ENCODE measurements around the gene ZBTB7C. TPM values are rescaled to one million over a fixed set of nuclear protein-coding genes. Genes with fewer than 3 reads are reported as not detected.

The ZBTB7C gene
- total RNA-seq, 1 donor from 2014 or later, result 0.57 TPM

DNA sequence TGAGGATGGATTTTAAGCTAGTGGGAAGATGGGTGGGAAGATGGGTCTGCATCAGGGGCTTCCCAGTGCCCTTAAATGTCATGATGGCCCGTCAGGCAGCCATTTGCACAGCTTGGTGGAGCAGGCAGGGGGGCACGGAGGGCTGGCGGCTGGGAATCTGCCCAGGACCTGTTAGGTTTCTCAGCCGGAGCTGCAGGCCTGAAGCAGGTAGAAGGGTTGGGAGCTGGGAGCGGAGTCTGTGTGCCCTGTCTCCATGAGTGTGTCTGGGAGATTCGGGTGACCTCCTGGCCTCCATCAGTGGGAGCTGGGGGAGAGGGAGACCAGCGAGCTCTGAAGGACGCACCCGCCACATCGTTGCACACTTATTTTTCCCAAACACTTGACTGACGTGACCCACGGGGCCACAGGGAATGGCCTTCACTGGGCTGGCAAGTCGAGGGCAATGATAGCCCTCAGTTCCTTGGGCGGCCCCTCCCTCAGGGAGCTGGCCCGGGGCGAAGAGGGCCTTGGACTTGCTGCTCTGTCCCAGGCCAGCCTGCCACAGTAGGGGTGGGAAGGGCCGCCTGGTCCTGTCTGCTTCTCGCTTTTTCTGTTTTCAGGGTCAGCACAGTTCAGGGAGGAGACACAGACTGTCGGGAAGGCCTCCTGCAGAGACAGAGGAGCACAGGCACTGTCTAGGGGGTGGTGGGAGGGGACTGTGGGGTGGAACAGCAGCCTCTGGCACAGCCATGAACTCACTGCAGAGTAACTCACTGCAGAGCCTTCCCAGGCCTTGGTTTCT is 236.8 kb downstream of the ZBTB7C start:
- H3K27me3 Mint-ChIP-seq, result peaks cover 2% of the 10 kb centered on the region
- H3K27ac Mint-ChIP-seq, result no peak overlapping the region
- peaks cover 16% of the 10 kb centered on the region for H3K4me1 Mint-ChIP-seq (ENCODE audit: low read depth)
- DNase-seq (ENCODE audit: low spot score, unreplicated experiment), result no peak
- no peak overlapping the region for H3K4me3 Mint-ChIP-seq (ENCODE audit: low read depth)
- H3K36me3 Mint-ChIP-seq (ENCODE audit: insufficient read depth), result no peaks in the 10 kb centered on the region
- H3K9me3 Mint-ChIP-seq (ENCODE audit: low read depth), result no peaks in the 10 kb centered on the region
- TF ChIP-seq, protein P1, sequence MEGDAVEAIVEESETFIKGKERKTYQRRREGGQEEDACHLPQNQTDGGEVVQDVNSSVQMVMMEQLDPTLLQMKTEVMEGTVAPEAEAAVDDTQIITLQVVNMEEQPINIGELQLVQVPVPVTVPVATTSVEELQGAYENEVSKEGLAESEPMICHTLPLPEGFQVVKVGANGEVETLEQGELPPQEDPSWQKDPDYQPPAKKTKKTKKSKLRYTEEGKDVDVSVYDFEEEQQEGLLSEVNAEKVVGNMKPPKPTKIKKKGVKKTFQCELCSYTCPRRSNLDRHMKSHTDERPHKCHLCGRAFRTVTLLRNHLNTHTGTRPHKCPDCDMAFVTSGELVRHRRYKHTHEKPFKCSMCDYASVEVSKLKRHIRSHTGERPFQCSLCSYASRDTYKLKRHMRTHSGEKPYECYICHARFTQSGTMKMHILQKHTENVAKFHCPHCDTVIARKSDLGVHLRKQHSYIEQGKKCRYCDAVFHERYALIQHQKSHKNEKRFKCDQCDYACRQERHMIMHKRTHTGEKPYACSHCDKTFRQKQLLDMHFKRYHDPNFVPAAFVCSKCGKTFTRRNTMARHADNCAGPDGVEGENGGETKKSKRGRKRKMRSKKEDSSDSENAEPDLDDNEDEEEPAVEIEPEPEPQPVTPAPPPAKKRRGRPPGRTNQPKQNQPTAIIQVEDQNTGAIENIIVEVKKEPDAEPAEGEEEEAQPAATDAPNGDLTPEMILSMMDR (IDR thresholded peaks at IDR 0.05; ENCODE audit: unreplicated experiment), result no peak

DNA sequence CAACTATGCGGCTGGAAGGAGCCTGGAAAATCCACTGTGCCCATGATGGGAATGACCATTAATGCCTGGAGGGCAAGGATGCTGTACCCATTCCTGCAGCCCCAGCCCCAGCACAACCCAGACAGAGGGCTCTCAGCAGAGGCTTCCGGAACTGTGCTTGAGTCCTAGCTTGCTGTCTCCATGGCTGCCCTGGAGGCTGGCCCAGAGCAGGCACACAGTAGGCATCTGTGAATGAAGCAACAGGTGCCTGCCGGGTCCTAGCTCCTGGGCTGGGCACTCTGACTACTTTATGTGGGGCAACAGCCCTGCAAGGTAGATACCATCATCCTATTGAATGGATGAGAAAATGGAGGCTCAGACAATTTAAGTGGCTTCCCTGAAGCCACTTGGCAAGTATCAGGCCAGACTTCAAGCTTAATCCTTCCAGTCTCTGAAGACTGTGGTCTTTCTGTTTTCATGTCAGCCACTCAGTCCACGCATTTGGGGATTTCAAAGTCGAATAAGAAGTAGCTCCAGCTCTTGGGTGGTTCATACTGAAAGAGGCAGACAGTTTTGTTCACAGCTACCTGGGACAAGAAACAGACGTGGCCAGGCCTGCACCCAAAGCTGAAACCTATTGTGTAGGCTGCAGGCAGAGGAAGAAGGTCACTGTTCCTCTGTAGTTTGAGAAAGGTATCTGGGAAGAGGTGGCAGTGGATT is 237.5 kb downstream of the ZBTB7C start:
- H3K4me3 Mint-ChIP-seq (ENCODE audit: low read depth), result no peak overlapping the region
- no peak for DNase-seq (ENCODE audit: low spot score, unreplicated experiment)
- no peaks in the 10 kb centered on the region for H3K36me3 Mint-ChIP-seq (ENCODE audit: insufficient read depth)
- no peak overlapping the region for H3K27ac Mint-ChIP-seq
- no peaks in the 10 kb centered on the region for H3K9me3 Mint-ChIP-seq (ENCODE audit: low read depth)
- peaks cover 20% of the 10 kb centered on the region for H3K4me1 Mint-ChIP-seq (ENCODE audit: low read depth)
- TF ChIP-seq, protein P1 (IDR thresholded peaks at IDR 0.05; ENCODE audit: unreplicated experiment), result no peak
- peaks cover 2% of the 10 kb centered on the region for H3K27me3 Mint-ChIP-seq

DNA sequence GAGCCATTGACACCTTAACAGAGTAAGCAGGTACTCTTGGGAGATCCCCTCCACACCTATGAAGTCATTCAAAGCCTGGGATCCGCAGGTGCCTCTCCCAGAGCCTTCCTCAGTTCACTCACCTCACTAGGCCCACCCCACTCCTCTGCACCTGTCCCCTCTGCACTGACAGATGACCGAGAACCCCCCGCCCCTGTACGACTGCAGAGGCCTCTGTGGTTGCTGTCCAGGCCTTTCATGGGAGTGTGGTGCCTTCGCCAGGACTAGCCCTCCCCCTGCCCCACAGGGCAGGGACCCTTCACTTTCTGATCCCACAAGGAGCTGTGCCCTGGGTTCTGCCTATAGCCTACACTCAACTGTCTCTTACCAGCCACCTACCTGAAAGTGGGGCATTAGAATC is 238.5 kb downstream of the ZBTB7C start:
- no peaks in the 10 kb centered on the region for H3K9me3 Mint-ChIP-seq (ENCODE audit: low read depth)
- DNase-seq (ENCODE audit: low spot score, unreplicated experiment), result no peak

DNA sequence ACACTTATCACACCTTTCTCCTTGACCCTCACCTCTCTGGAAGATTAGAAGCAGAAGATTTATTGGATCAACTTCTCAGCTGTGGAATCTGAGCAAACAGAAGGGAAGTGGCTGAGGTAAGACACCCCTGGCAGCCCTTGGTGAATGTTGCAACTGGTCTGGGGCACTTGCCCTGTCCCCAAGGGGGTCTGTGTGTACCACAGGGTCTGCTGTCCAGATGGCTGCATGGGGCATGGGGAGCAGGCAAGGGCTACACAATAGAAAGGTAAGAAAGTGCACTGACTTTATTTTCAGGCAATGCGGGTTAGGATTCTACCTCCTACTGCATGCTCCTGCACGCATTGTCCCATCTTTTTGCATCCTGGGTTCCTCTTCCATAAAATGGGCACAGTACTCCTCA is 240.3 kb downstream of the ZBTB7C start:
- TF ChIP-seq, protein P1 (IDR thresholded peaks at IDR 0.05; ENCODE audit: unreplicated experiment), result no peak
- peaks cover 20% of the 10 kb centered on the region for H3K4me1 Mint-ChIP-seq (ENCODE audit: low read depth)

More for the DNA sequence above, 238.5 kb downstream of the ZBTB7C start:
- H3K36me3 Mint-ChIP-seq (ENCODE audit: insufficient read depth), result no peaks in the 10 kb centered on the region
- H3K4me3 Mint-ChIP-seq (ENCODE audit: low read depth), result no peak overlapping the region
- TF ChIP-seq, protein P1 (IDR thresholded peaks at IDR 0.05; ENCODE audit: unreplicated experiment), result no peak
- no peak overlapping the region for H3K27ac Mint-ChIP-seq
- H3K4me1 Mint-ChIP-seq (ENCODE audit: low read depth), result peaks cover 20% of the 10 kb centered on the region
- peaks cover 2% of the 10 kb centered on the region for H3K27me3 Mint-ChIP-seq

DNA sequence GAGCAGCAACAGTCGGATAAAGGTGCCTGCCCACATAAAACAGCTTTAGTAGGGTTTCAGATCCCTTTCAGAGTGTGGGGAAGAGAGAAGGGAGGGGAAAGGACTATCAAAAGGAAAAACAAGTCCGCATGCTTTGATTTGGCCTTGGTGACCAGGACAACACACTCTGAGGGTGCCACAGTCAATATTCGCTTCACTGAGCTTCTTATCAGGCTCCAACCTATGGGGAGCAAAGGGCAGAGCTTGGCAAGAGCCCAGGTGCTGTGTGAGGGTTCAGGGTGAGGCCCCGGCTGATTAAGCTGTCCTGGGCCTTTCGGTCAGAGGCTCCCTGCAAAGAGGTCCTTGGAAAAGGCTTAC is 241.3 kb downstream of the ZBTB7C start:
- Mint-ChIP-seq H3K9me3 (ENCODE audit: low read depth) (no peaks in the 10 kb centered on the region), H3K27me3 (peaks cover 12% of the 10 kb centered on the region), H3K4me1 (ENCODE audit: low read depth) (peaks cover 20% of the 10 kb centered on the region), H3K27ac (peak overlapping the region; percentile 46), H3K36me3 (ENCODE audit: insufficient read depth) (no peaks in the 10 kb centered on the region), H3K4me3 (ENCODE audit: low read depth) (no peak overlapping the region)
- TF ChIP-seq, protein P1 (IDR thresholded peaks at IDR 0.05; ENCODE audit: unreplicated experiment), result no peak
- DNase-seq (ENCODE audit: low spot score, unreplicated experiment), result no peak

More for the DNA sequence above, 240.3 kb downstream of the ZBTB7C start:
- no peaks in the 10 kb centered on the region for H3K9me3 Mint-ChIP-seq (ENCODE audit: low read depth)
- no peak for DNase-seq (ENCODE audit: low spot score, unreplicated experiment)
- H3K36me3 Mint-ChIP-seq (ENCODE audit: insufficient read depth), result no peaks in the 10 kb centered on the region
- H3K27me3 Mint-ChIP-seq, result peaks cover 7% of the 10 kb centered on the region
- no peak overlapping the region for H3K4me3 Mint-ChIP-seq (ENCODE audit: low read depth)
- no peak overlapping the region for H3K27ac Mint-ChIP-seq

All from progenitor cell of endocrine pancreas (in vitro differentiated cells).